T-cell (primary cell): ENCODE data around the gene AKAP13. TPM values are rescaled to one million over a fixed set of nuclear protein-coding genes. Genes with fewer than 3 reads are reported as not detected.

Source experiments
- ATAC-seq, 4 experiments: fragments of 200-7000 bp in 3 of 4; fragments of 150-1000 bp in 1 of 4; cut with Tn5 transposase; replicated peaks in 1 of 4; 1 replicate in 3 of 4; 2 replicates in 1 of 4; pipeline ENCODE4 v1.10.0; 2021; ENCODE audit warnings: moderate library complexity in 3 of 4, mild to moderate bottlenecking in 2 of 4, moderate number of reproducible peaks in 1 of 4
- CTCF ChIA-PET, 2 donors: fragments of 300-600 bp; sonication (Branson Sonifier 250); formaldehyde crosslinking; loops; one replicate each; lab custom pipeline; 2022; ENCODE audit warnings: antibody characterized with exemption in 2 of 2; lab: Charles Lee
- POLR2A ChIA-PET, 2 donors: fragments of 300-600 bp; sonication (Branson Sonifier 250); formaldehyde crosslinking; loops; one replicate each; lab custom pipeline; 2022; ENCODE audit warnings: antibody characterized with exemption in 2 of 2; lab: Charles Lee
- DNase-seq, 35 experiments: peaks; one replicate each; pipeline versions ENCODE4 v3.0.0 to v3.0.0-alpha.2; 2013 to 2023
- H3K27ac ChIP-seq: one replicate; pipeline ENCODE4 v1.5.1; 2013; ENCODE audit warnings: low read length
- H3K27me3 ChIP-seq, 2 experiments: replicated peaks in 1 of 2; 1 replicate in 1 of 2; 2 replicates in 1 of 2; pipeline versions ENCODE4 v1.6.1 to v1.7.0; 2013; ENCODE audit warnings: low read length in 1 of 2, mixed read lengths in 1 of 2; ENCODE audit not compliant: control insufficient read depth in 2 of 2, insufficient read depth in 2 of 2; ENCODE audit errors: extremely low read depth in 1 of 2
- H3K36me3 ChIP-seq, 2 donors: 1 replicate in 1 of 2; 2 replicates in 1 of 2; pipeline versions ENCODE4 v1.6.1 to v1.7.0; 2013; ENCODE audit warnings: low read length in 1 of 2; ENCODE audit not compliant: control insufficient read depth in 2 of 2, insufficient read depth in 1 of 2; ENCODE audit errors: extremely low read depth in 1 of 2
- H3K4me1 ChIP-seq, 2 experiments: 1 replicate in 1 of 2; 2 replicates in 1 of 2; pipeline versions ENCODE4 v1.6.1 to v1.7.0; 2013; ENCODE audit warnings: low read length in 2 of 2, mixed read lengths in 1 of 2; ENCODE audit not compliant: insufficient read depth in 2 of 2, control insufficient read depth in 1 of 2; ENCODE audit errors: extremely low read depth in 1 of 2
- H3K4me3 ChIP-seq, 2 donors: 1 replicate in 1 of 2; 2 replicates in 1 of 2; pipeline versions ENCODE4 v1.5.1 to v1.7.0; 2013; ENCODE audit warnings: mild to moderate bottlenecking in 2 of 2, low read length in 1 of 2, moderate library complexity in 1 of 2; ENCODE audit not compliant: control insufficient read depth in 1 of 2; ENCODE audit errors: extremely low read depth in 1 of 2
- H3K9me3 ChIP-seq: 2 replicates; pipeline ENCODE4 v1.7.0; 2013
- H3K27ac Mint-ChIP-seq, 2 donors: one replicate each; pipeline ENCODE4 v1.8.0; 2020 to 2021; ENCODE audit warnings: mild to moderate bottlenecking in 2 of 2, mixed read lengths in 2 of 2
- H3K27me3 Mint-ChIP-seq, 2 donors: one replicate each; pipeline ENCODE4 v1.8.0; 2021 to 2022; ENCODE audit warnings: mixed read lengths in 2 of 2
- H3K36me3 Mint-ChIP-seq: one replicate; pipeline ENCODE4 v1.8.0; 2021; ENCODE audit warnings: mixed read lengths
- H3K4me1 Mint-ChIP-seq, 3 donors: one replicate each; pipeline ENCODE4 v1.8.0; 2020 to 2022; ENCODE audit warnings: mixed read lengths in 3 of 3, mild to moderate bottlenecking in 1 of 3
- H3K4me3 Mint-ChIP-seq, 3 donors: one replicate each; pipeline ENCODE4 v1.8.0; 2020 to 2022; ENCODE audit warnings: mild to moderate bottlenecking in 3 of 3, mixed read lengths in 3 of 3, moderate library complexity in 3 of 3
- H3K9me3 Mint-ChIP-seq, 3 donors: one replicate each; pipeline ENCODE4 v1.8.0; 2020 to 2022; ENCODE audit warnings: mixed read lengths in 3 of 3
- WGBS: methylation state at CpG from one replicate; pipeline ENCODE4 v1.1.5; 2013; ENCODE audit warnings: missing lambda C conversion rate; ENCODE audit not compliant: insufficient coverage; 5-methylcytosine and 5-hydroxymethylcytosine counted together
- total RNA-seq, 35 experiments: library from RNA in 6 of 35; stranded (reverse) in 6 of 35; fragments of 120-200 nt in 1 of 35; gene quantifications; one replicate each; pipeline versions ENCODE4 v1.2.1 to v1.2.4 and lab custom pipeline; 2013 to 2026

AKAP13 gene
- total RNA-seq, 5 donors from 2014 or later (not counting 1 experiment from before 2014, with no cell fraction given) = 232 to 391 (median 281) TPM

DNA sequence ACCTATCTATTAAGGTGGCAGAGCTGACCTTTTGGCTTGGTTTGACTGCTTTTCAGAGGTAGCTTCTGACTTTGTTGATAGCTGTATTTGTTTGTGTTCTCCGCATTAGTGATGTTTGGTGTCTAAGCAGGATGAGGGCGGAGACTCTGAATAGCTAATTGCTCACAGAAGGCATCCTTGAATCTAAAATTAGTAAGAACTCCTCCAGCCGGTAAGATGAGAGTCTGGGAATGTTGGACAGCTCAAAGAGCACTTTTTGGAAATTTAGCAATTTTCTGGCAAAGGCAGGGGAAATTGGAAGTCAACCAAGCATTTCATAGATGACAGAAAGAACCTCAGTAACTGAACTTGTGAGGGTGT, 240.3 kb downstream of the AKAP13 start:
- POLR2A ChIA-PET = interaction anchor here (0.5 to 1.0 kb wide), 6 partner anchors 20 to 290 kb away, joined by 3 to 5 read pairs (median 3); no protein-coding TSS in a partner anchor
- no peak overlapping the region for H3K4me3 ChIP-seq
- H3K4me1 ChIP-seq = peaks cover 34 to 42% of the 10 kb centered on the region in 2 experiments
- Mint-ChIP-seq H3K4me1 (peaks cover 47 to 51% (median 48%) of the 10 kb centered on the region in 3 donors), H3K36me3 (peaks cover 2% of the 10 kb centered on the region), H3K27ac (no peak overlapping the region), H3K4me3 (no peak overlapping the region), H3K27me3 (no peaks in the 10 kb centered on the region), H3K9me3 (no peaks in the 10 kb centered on the region)
- WGBS = no CpG with 5 or more reads among the region's 3 CpGs
- peak in 1 of 4 experiments; percentile 30 for ATAC-seq
- peak in 2 of 35 experiments; percentile 10 to 49 for DNase-seq
- no peaks in the 10 kb centered on the region for H3K27me3 ChIP-seq
- peak overlapping the region; percentile 72 for H3K27ac ChIP-seq
- H3K9me3 ChIP-seq = no peaks in the 10 kb centered on the region
- CTCF ChIA-PET = no interaction called here
- H3K36me3 ChIP-seq = peaks cover 0 to 4% of the 10 kb centered on the region in 2 donors

DNA sequence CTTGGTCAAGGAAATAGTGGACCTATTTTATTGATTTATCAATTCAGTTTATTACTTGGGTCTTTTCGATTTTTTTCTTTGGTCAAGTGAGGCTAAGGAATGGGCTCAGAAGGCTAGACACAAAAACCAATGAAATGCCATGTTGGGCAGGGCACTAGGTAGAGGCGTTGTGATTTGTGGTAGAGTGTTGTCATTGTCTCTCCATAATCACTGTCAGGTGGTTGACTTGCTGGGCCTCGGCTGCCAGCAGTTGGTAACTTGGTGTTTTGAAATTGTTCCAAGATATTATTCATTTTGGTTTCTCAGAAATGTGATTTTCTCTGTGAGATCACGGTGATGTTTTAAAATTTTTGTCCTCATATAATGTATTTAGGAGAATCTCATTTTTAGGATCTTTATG, 240.7 kb downstream of the AKAP13 start:
- Mint-ChIP-seq H3K9me3 (no peaks in the 10 kb centered on the region), H3K27me3 (no peaks in the 10 kb centered on the region), H3K4me3 (peak overlapping the region in 1 of 3 donors; percentile 24), H3K27ac (no peak overlapping the region), H3K4me1 (peaks cover 47 to 52% (median 49%) of the 10 kb centered on the region in 3 donors), H3K36me3 (peaks cover 3% of the 10 kb centered on the region)
- H3K4me1 ChIP-seq = peaks cover 38 to 43% of the 10 kb centered on the region in 2 experiments
- 79% methylated on average over 3 of the region's 4 CpGs for WGBS
- no peaks in the 10 kb centered on the region for H3K27me3 ChIP-seq
- DNase-seq = peak in 1 of 35 experiments; percentile 27
- H3K27ac ChIP-seq = peak overlapping the region; percentile 72
- ATAC-seq = no peak
- peaks cover 0 to 4% of the 10 kb centered on the region in 2 donors for H3K36me3 ChIP-seq
- ChIA-PET POLR2A (interaction anchor here (0.5 to 1.0 kb wide), 3 partner anchors 47 to 290 kb away, joined by 3 to 5 read pairs (median 4); no protein-coding TSS in a partner anchor), CTCF (no interaction called here)
- no peak overlapping the region for H3K4me3 ChIP-seq
- H3K9me3 ChIP-seq = no peaks in the 10 kb centered on the region

DNA sequence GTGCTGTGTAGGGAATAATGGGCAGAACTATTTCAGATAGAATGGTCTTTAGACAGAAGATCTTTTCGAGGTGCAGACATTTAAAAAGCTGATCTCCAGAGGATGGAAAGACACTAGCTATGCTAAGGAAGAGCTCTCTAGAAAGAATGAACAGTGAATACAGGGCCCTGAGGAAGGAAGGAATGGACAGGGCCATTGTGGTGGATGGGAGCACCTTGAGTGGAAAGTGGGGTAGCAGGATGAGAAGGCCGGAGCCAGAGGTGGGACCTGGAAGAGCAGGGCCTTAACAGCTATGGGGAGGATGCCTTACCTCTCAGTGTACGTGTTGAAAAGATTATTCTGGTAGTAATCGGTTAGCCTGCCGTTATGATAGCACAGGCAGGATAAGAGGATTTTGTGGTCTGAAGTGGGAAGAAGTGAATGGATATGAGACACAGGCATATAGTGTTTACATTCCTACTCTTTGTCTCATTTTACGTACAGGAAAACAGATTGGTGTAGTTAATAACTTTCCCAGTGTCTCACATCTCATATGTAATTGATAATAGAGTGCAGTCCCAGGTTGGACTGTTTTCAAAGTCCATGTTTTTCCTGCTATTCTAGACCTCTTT, 241.9 kb downstream of the AKAP13 start:
- Mint-ChIP-seq H3K27ac (peak overlapping the region; percentile 34 to 81), H3K4me1 (peaks cover 56 to 58% (median 57%) of the 10 kb centered on the region in 3 donors), H3K9me3 (no peaks in the 10 kb centered on the region), H3K4me3 (peak overlapping the region in 1 of 3 donors; percentile 1), H3K36me3 (peaks cover 10% of the 10 kb centered on the region), H3K27me3 (no peaks in the 10 kb centered on the region)
- WGBS = 100% methylated on average over 1 of the region's 6 CpGs
- Histone ChIP-seq H3K27me3 (no peaks in the 10 kb centered on the region), H3K9me3 (no peaks in the 10 kb centered on the region), H3K27ac (peak overlapping the region; percentile 72), H3K36me3 (peaks cover 0 to 7% of the 10 kb centered on the region in 2 donors), H3K4me3 (no peak overlapping the region), H3K4me1 (peaks cover 41 to 43% of the 10 kb centered on the region in 2 experiments)
- CTCF ChIA-PET = interaction anchor here in 1 of 2 donors (0.6 kb wide), 1 partner anchor 145 kb away, joined by 3 read pairs; no protein-coding TSS in a partner anchor
- POLR2A ChIA-PET = interaction anchor here in 1 of 2 donors (0.5 kb wide), 1 partner anchor 241 kb away, joined by 9 read pairs; no protein-coding TSS in a partner anchor
- DNase-seq = no peak
- no peak for ATAC-seq

DNA sequence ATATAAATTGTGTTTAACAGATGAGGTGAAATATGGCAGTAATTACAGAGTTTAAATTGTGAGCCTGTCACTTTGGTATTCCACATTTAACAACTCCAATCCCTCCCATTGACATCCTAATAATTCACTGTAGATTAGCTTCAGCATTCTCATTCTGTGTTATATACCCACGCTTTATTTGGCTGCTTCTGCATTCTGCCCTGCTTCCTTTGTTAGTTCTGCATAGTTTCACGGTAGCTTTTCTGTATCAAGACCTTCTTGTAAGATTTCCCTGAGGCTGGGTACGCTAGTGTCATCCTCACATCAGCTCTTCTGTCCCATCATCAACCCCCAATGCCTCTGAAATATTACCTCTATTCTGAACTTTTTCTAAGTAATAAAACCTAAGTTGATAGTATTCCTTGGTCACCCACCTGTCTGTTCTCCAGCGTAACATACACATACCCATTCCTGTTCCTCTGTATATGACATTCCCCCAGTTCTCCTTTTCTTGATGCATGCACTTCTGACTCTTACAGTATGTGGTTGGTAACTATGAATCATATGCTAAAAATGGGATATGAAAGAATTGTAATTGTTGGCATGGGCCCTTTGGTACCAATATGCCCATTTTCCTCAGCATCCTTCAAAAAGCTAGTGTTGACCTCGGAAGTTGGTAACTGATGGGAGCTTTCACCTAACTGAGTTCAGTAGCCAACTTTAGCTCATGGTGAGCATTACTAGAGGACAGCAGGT, 243.1 kb downstream of the AKAP13 start:
- POLR2A ChIA-PET = interaction anchor here (0.5 to 0.9 kb wide), 3 partner anchors 9 to 67 kb away, joined by 3 read pairs; no protein-coding TSS in a partner anchor
- no peaks in the 10 kb centered on the region for H3K9me3 ChIP-seq
- no peaks in the 10 kb centered on the region for H3K27me3 ChIP-seq
- peaks cover 21% of the 10 kb centered on the region for H3K36me3 Mint-ChIP-seq
- CTCF ChIA-PET = interaction anchor here in 1 of 2 donors (0.6 to 1.3 kb wide), 4 partner anchors 38 to 327 kb away, joined by 3 to 4 read pairs (median 4); no protein-coding TSS in a partner anchor
- peak overlapping the region; percentile 21 to 40 for H3K27ac Mint-ChIP-seq
- peak overlapping the region; percentile 6 for H3K27ac ChIP-seq
- no peaks in the 10 kb centered on the region for H3K27me3 Mint-ChIP-seq
- 66% methylated on average over 3 of the region's 5 CpGs for WGBS
- no peak for ATAC-seq
- H3K4me1 Mint-ChIP-seq = peaks cover 64 to 68% (median 66%) of the 10 kb centered on the region in 3 donors
- no peak overlapping the region for H3K4me3 ChIP-seq
- no peak for DNase-seq
- peaks cover 41% of the 10 kb centered on the region in 2 experiments for H3K4me1 ChIP-seq
- H3K4me3 Mint-ChIP-seq = peak overlapping the region in 1 of 3 donors; percentile 69
- H3K9me3 Mint-ChIP-seq = no peaks in the 10 kb centered on the region
- peaks cover 0 to 9% of the 10 kb centered on the region in 2 donors for H3K36me3 ChIP-seq

DNA sequence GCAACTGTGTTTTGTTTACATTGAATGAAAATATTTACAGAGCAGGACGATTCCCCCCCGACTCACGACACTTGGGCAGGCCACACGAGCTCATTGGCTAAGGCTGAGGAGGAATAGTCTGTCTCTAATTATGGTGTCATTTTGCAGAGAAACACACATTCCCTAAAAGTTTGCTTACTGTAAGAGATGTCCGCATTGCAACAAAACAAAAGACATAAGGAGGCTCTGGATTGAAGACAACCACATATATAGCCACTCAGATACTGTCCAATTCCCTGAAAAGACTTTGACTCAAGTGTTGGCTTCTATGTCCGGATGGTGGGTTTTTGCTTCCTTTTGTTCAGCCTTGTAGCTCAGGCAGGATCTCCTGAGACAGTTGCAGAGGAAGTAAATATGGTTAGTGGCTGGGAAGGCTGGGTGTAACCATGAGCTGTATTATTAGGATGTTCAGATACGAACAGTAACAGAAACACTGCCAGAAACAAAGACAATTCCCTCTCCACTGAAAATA, 243.9 kb downstream of the AKAP13 start:
- POLR2A ChIA-PET = interaction anchor here in 1 of 2 donors (0.6 to 2.2 kb wide), 6 partner anchors 21 to 66 kb away, joined by 3 to 8 read pairs (median 4); no protein-coding TSS in a partner anchor
- no peaks in the 10 kb centered on the region for H3K27me3 ChIP-seq
- peaks cover 0 to 9% of the 10 kb centered on the region in 2 donors for H3K36me3 ChIP-seq
- peaks cover 38 to 40% of the 10 kb centered on the region in 2 experiments for H3K4me1 ChIP-seq
- CTCF ChIA-PET = interaction anchor here in 1 of 2 donors (1.0 to 2.3 kb wide), 4 partner anchors 16 to 328 kb away, joined by 3 to 6 read pairs (median 4); no protein-coding TSS in a partner anchor
- Mint-ChIP-seq H3K4me1 (peaks cover 71 to 74% (median 72%) of the 10 kb centered on the region in 3 donors), H3K27ac (peak overlapping the region; percentile 40 to 96), H3K36me3 (peaks cover 26% of the 10 kb centered on the region), H3K27me3 (no peaks in the 10 kb centered on the region), H3K4me3 (peak overlapping the region; percentile 40 to 69 (median 46)), H3K9me3 (no peaks in the 10 kb centered on the region)
- peak overlapping the region; percentile 69 for H3K27ac ChIP-seq
- peak overlapping the region; percentile 7 to 29 for H3K4me3 ChIP-seq
- DNase-seq (peak in 4 of 35 experiments; percentile 4 to 40 (median 10)), ATAC-seq (peak in 3 of 4 experiments; percentile 18 to 51 (median 42))
- WGBS = no CpG with 5 or more reads among the region's 7 CpGs
- no peaks in the 10 kb centered on the region for H3K9me3 ChIP-seq
